ENCODE data around the gene BPGM. TPM values are rescaled to one million over a fixed set of nuclear protein-coding genes. Genes with fewer than 3 reads are reported as not detected.

Gene BPGM
- total RNA-seq, 4 donors from 2014 or later = 9.8 to 13.3 (median 12.5) TPM

DNA sequence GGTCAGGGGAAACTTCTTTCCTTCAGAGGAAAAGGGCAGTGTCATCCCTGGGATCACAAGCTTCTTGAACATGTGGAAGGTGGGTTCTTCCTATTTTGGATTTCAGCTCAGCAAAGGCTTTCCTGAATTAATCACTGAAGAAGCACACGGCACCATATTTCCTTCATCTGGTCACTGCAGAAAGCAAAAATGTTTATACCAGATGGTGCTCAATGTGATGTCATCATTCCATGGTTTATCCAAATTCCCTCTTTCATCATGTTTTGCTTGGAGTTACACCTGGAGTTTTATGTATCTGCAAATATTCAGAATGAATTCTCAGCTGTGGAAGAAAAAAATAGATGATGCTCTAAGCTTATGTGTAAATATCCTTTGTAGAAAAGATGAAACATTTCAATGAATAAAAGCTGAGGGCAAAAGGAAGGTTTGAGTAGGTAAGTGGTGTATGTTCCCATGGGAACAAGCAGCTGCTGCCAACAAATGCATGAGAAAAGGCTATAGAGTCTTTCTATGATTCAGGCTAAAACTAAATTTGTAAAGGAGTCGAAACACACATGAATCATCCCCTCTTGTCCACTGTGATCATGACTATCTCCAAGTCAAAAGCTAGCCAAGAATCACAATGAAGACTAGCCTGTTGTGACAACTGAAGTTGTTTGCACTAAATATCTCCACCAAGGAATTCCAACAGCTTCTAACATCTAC, 26.9 kb upstream of the BPGM start:
- DNase-seq (ENCODE audit: low spot score in 2 of 2) = no peak
- WGBS = 41% methylated on average over 2 of the region's 2 CpGs
- TF ChIP-seq POLR2AphosphoS5 (IDR thresholded peaks at IDR 0.05) (no peak), POLR2A (IDR thresholded peaks at IDR 0.05) (no peak), EP300 (IDR thresholded peaks at IDR 0.05) (no peak), CTCF (IDR thresholded peaks at IDR 0.05) (no peak)

GRCh38 chr7:134622303-134622995, 24.2 kb upstream of the BPGM start:
- Histone ChIP-seq H3K9me3 (no peaks in the 10 kb centered on the region), H3K4me1 (no peaks in the 10 kb centered on the region), H3K4me3 (no peak overlapping the region), H3K27ac (no peak overlapping the region), H3K36me3 (no peaks in the 10 kb centered on the region), H3K27me3 (peaks cover 3% of the 10 kb centered on the region)
- WGBS = 73% methylated on average over 7 of the region's 7 CpGs
- no peak for DNase-seq (ENCODE audit: low spot score in 2 of 2)
- TF ChIP-seq CTCF (IDR thresholded peaks at IDR 0.05) (no peak), EP300 (IDR thresholded peaks at IDR 0.05) (no peak), POLR2A (IDR thresholded peaks at IDR 0.05) (no peak), POLR2AphosphoS5 (IDR thresholded peaks at IDR 0.05) (no peak)

More for the DNA sequence above, 26.9 kb upstream of the BPGM start:
- Histone ChIP-seq H3K4me3 (no peak overlapping the region), H3K36me3 (no peaks in the 10 kb centered on the region), H3K27ac (no peak overlapping the region), H3K4me1 (peaks cover 1% of the 10 kb centered on the region), H3K9me3 (no peaks in the 10 kb centered on the region), H3K27me3 (peaks cover 3% of the 10 kb centered on the region)

DNA sequence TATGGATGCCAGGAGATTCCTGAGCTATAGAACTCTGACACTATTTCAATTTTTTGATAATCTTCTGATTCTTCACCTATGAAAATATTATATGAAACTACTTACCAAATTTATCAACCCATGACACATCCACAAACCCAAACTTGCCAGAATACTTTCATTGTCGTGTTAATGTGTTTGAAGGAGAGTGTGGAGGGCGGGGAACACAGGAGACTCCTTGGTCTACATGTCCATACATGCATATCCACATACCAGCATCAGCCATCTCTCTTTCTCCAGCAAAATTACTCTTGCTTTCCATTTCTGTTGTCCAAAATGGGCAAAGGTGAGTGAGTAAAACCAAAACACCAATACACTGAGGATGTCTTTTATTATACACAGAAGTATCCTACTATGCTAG, 23.5 kb upstream of the BPGM start:
- Histone ChIP-seq H3K9me3 (no peaks in the 10 kb centered on the region), H3K36me3 (no peaks in the 10 kb centered on the region), H3K27ac (no peak overlapping the region), H3K4me3 (no peak overlapping the region), H3K27me3 (peaks cover 3% of the 10 kb centered on the region), H3K4me1 (no peaks in the 10 kb centered on the region)
- 65% methylated on average over 2 of the region's 2 CpGs for WGBS
- no peak for DNase-seq (ENCODE audit: low spot score in 2 of 2)
- TF ChIP-seq EP300 (IDR thresholded peaks at IDR 0.05) (no peak), POLR2A (IDR thresholded peaks at IDR 0.05) (no peak), CTCF (IDR thresholded peaks at IDR 0.05) (no peak), POLR2AphosphoS5 (IDR thresholded peaks at IDR 0.05) (no peak)

- DNase-seq (ENCODE audit: low spot score in 2 of 2) = no peak
- TF ChIP-seq POLR2AphosphoS5 (IDR thresholded peaks at IDR 0.05) = no peak
- no peak for TF ChIP-seq CTCF (IDR thresholded peaks at IDR 0.05)
- TF ChIP-seq POLR2A (IDR thresholded peaks at IDR 0.05) = no peak
- no peak for TF ChIP-seq EP300 (IDR thresholded peaks at IDR 0.05)
- H3K4me1 ChIP-seq = no peaks in the 10 kb centered on the region
- no peak overlapping the region for H3K4me3 ChIP-seq
- no peaks in the 10 kb centered on the region for H3K36me3 ChIP-seq
- no peaks in the 10 kb centered on the region for H3K9me3 ChIP-seq
- no peak overlapping the region for H3K27ac ChIP-seq
- peaks cover 3% of the 10 kb centered on the region for H3K27me3 ChIP-seq
- WGBS = 26% methylated on average over 3 of the region's 3 CpGs
Observed at GRCh38 chr7:134625550-134625949, 21.1 kb upstream of the BPGM start.

DNA sequence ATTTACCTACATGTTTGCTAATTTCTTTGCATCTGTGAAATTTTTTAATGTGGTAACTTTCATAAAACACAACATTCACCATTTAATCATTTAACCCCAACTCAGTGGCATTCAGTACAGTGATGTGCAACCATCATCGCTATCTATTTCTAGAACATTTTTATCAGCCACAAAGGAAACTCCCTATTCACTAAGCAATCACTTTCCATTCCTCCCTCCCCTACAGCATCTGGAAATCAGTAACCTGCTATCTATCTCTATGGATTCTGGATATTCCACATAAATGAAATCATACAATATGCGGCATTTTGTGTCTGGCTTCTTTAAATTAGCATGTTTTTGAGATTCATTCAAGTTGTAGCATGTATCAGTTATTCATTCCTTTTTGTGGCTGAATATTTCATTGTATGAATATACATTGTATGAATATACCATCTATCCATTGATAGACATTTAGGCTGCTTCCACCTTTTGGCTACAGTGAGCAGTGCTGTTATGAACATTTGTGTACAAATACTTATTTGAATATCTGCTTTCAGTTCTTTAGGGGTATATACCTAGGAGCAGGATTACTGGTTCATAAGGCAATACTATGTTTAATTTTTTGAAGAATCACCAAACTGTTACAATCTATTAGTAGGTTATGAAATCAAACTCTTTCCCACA, 19.4 kb upstream of the BPGM start:
- 50% methylated on average over 2 of the region's 2 CpGs for WGBS
- TF ChIP-seq CTCF (IDR thresholded peaks at IDR 0.05) = no peak
- TF ChIP-seq POLR2AphosphoS5 (IDR thresholded peaks at IDR 0.05) = no peak
- H3K27ac ChIP-seq = no peak overlapping the region
- H3K4me1 ChIP-seq = no peaks in the 10 kb centered on the region
- no peak overlapping the region for H3K4me3 ChIP-seq
- peaks cover 3% of the 10 kb centered on the region for H3K27me3 ChIP-seq
- no peaks in the 10 kb centered on the region for H3K9me3 ChIP-seq
- H3K36me3 ChIP-seq = no peaks in the 10 kb centered on the region
- DNase-seq (ENCODE audit: low spot score in 2 of 2) = no peak

Data from suprapubic skin (tissue), 4 donors.